Kidney capillary endothelial cell (primary cell): Measurements from ENCODE around the gene SGPP1.
"Not testable (repeated sequence)": the region's sequence is repeated elsewhere in the genome, so short reads cannot be mapped to it uniquely, and the experiment has no call there.

Experiments used
- DNase-seq: peaks from one replicate; pipeline ENCODE4 v3.0.0-alpha.2; 2018; ENCODE audit warnings: low spot score

The SGPP1 gene

GRCh38 chr14:63727736-63728728 lies at the start of gene SGPP1:
SGPP1 (minus strand) TSS chr14:63728065; CDS start chr14:63727944, 121 bp downstream.
- peak; percentile 51 for DNase-seq

- peak; percentile 47 for DNase-seq
Measured at GRCh38 chr14:63777024-63777423, 49.2 kb upstream of the SGPP1 start.

- no peak for DNase-seq
Measured at GRCh38 chr14:63773504-63773903, 45.6 kb upstream of the SGPP1 start.

DNA sequence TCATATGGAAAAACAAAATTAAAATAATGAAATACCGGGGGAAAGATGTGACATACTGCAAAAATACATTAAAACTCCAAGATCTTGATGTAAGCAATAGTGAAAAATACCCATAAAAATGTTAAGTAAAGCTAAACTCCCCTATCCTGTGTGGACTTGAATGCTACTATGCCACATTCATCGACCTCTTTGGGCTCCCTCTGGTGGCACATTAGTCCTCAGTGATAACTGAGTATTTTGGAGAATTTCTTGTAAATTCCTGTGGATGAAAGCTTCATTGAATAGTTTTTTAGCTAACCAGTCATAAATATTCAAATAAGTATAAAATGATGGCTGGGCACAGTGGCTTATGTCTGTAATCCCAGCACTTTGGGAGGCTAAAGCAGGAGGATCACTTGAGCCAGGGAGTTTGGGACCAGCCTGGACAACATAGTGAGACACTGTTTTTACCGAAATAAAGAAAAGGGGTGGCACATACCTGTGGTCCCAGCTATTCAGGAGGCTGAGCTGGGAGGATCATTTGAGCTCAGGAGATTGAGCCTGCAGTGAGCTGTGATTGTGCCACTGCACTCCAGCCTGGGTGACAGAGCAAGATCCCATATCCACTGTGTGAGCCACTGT lies 42.4 kb upstream of the SGPP1 start:
- peak; percentile 37 for DNase-seq

GRCh38 chr14:63766611-63767010 lies 38.7 kb upstream of the SGPP1 start:
- no peak for DNase-seq

DNA sequence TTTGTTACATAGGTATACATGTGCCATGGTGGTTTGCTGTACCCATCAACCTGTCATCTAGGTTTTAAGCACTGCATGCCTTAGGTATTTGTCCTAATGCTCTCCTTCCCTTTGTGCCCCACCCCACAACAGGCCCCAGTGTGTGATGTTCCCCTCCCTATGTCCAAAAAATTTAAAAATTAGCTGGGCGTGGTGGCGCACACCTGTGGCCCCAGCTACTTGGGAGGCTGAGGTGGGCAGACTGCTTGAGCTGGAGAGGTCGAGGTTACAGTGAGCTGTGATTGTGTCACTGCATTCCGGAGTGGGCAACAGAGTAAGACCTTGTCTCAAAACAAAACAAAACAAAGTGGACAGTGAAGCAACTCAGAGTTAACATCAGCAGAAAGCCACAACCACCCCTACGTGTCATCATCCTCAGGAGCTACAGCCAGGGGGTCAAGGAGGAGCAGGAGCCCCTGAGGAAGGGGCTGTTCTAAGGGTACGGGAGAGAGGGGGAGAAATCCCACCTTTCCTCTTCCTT lies 36.8 kb upstream of the SGPP1 start:
- DNase-seq = no peak

DNA sequence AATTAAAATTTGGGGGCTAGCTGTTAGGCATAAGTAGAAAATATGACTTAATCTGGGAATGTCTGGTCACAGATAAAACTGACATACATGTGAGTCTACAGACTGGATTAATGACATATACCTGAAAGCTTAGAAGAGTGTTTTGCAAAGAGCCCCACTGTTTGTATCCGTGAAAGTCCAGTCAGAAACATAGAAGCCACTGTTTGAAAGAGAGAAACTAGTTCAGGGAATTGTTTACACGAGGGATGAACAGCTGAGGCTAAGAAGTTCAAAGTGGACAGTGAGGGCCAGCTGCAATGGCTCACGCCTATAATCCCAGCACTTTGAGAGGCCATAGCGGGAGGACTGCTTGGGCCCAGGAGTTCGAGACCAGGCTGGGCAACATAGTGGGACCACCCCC lies 36.2 kb upstream of the SGPP1 start:
- no peak for DNase-seq

- DNase-seq = no peak
Measured at GRCh38 chr14:63761351-63762117, 33.7 kb upstream of the SGPP1 start.

DNA sequence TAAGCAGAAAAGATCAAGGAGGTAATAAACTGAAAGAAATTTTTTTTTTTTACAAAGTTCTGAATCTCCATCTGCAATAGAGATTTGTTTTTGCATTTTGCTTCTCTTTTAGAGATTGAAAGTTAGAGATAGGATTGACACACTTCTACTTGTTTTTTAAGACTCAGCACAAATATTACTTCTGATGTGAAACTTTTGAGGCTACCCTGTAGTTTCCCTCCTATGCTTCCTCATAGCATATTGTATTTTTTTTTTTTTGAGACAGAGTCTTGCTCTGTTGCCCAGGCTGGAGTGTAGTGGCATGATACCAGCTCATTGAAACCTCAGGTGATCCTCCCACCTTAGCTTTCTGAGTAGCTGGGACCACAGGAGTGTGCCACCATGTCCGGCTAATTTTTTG lies 32.1 kb upstream of the SGPP1 start:
- DNase-seq = no peak

- no peak for DNase-seq
Measured at GRCh38 chr14:63759456-63759855, 31.6 kb upstream of the SGPP1 start.

- DNase-seq = no peak
Measured at GRCh38 chr14:63757211-63757610, 29.3 kb upstream of the SGPP1 start.

GRCh38 chr14:63752449-63753169 lies 24.7 kb upstream of the SGPP1 start:
- no peak for DNase-seq

DNA sequence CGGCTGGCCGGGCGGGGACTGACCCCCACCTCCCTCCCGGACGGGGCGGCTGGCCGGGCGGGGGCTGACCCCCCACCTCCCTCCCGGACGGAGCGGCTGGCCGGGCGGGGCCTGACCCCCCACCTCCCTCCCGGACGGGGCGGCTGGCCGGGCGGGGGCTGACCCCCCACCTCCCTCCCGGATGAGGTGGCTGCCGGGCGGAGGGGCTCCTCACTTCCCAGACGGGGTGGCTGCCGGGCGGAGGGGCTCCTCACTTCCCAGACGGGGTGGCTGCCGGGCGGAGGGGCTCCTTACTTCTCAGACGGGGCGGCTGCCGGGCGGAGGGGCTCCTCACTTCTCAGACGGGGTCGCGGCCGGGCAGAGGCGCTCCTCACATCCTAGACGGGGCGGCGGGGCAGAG lies 23.2 kb upstream of the SGPP1 start:
- not testable (repeated sequence) for DNase-seq

- no peak for DNase-seq
Measured at GRCh38 chr14:63747846-63748245, 20.0 kb upstream of the SGPP1 start.

DNA sequence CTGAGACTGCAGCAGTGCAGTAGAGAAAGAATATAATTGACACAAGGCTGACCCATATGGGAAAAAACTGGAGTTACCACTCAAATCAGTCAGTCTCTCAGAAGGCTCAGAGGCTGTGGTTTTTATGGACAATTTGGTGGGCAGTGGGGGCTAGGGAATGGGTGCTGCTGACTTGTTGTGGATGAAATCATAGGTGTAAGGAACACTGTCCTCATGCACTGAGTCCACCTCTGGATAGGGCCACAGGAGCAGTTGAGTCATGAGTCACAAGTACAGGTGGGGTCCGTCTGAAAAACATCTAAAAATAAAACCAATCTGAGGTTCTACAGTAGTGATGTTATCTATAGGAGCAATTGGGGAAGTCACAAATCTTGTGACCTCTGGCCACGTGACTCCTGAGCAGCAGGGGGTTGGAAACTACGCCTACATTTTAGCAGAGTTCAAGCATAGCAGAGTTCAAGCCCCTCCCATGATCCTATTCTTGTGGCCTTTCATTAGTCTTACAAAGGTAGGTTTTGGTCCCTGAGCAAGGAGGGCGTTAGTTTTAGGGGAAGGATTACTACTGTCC lies 18.1 kb upstream of the SGPP1 start:
- no peak for DNase-seq

- DNase-seq = no peak
Measured at GRCh38 chr14:63745272-63745671, 17.4 kb upstream of the SGPP1 start.

DNA sequence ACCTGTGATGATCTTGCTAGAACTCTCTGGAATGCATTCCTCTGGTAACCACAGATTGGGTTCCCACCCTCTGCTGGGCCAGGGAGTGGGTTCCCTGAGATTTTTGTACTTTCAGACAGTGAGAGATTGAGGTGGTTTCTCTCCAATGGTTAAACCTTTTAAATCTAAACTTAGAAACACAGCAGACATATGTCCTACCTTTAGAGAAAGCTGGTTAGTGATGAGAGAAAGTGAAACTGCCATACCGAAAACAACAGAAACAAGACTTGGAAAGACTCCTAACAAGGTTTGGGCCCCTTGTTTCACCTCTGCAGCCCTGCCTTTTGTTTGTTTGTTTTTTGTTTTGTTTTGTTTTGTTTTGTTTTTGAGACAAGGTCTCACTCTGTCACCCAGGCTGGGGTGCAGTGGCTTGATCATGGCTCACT lies 9.7 kb upstream of the SGPP1 start:
- no peak for DNase-seq

DNA sequence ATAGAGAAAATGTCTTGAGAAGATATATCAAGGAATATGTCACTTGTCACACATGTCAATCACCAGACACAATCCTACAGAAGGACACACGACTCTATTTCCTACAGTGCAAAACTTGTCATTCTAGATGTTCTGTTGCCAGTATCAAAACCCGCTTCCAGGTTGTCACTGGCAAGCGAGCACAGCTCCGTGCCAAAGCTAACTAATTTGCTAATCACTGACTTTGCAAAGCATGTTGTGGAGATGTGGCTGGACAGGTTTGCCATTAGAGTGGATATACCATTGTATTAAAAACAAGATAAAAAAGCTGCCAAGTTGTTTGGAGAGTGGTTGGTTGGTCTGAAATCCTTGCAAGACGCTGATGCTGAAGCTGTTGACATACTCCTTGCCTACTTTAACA lies 7.9 kb upstream of the SGPP1 start:
- DNase-seq = no peak

DNA sequence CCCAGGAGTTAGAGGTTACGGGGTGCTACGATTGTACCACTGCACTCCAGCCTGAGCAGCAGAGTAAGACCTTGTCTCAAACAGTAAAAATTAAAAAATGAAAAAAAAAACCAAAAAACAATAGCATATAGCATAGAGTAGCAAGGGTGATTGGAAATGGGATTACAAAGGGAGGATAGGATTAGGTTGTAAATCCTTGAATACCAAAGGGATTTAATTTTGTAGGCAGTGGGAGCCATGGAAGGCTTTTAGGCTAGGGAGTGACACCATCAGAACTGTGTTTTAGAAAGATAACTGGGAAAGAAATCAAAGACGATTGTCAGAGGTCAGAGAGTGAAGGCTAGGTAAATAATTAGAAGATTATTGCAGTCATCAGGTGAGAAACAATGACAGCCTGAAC lies 2.8 kb upstream of the SGPP1 start:
- no peak for DNase-seq

DNA sequence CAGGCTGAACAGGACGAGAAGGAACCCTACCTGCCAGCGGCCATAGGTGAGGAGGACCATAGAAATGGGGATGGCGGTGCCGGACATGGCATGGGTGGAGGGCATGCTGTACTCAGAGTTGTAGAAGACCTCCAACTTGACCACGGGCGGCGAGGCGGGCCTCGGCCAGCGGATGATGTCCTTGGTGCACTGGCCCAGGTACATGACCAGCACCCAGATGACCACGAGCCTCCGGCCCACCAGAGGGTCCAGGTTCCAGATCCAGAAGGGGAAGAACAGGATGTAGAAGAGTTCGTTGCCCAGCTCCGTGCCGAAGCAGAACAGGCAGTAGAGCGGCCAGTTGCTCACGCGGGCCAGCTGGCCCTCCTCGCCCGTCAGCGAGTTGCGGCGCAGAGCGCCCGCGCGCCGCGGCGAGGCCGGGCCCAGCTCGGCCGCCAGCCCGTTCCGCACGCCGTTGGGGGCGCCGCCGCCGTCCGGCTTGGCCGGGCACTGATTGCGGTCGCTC lies 582 bp downstream of the SGPP1 start:
- peak; percentile 36 for DNase-seq

DNA sequence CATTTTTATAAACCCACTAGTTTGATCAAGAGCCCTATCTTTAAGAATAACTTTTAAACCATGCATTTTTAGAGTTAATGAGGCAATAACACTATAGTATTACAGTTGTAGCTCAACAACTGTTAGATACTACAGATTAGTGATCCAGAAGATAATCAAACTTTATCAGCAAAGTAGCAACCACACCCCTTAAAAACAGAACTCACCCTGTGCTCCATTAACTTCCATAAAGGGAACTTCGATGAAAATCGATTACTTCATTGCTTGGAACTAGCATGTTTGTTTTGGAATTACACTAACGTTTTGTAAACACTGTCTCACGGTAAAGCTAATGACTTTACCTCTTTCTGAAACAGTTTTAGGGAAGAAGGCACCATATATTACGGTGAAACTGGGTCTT lies 1.4 kb downstream of the SGPP1 start:
- DNase-seq = no peak
